Esophagus muscularis mucosa (tissue), 4 donors: Measurements from ENCODE around the gene TMEM174. TPM values are rescaled to one million over a fixed set of nuclear protein-coding genes. Genes with fewer than 3 reads are reported as not detected.

Experiments used
- DNase-seq: peaks from one replicate; pipeline ENCODE4 v3.0.0-alpha.2; 2017; ENCODE audit errors: extremely low spot score
- H3K27ac ChIP-seq, 4 donors: fragments of 200-600 bp; sonication (generic); replicated peaks in 1 of 4; 1 replicate in 3 of 4; 2 replicates in 1 of 4; pipeline ENCODE4 v1.5.1; 2016 to 2019; ENCODE audit warnings: mild to moderate bottlenecking in 1 of 4
- H3K27me3 ChIP-seq, 4 donors: fragments of 200-600 bp; sonication (generic); one replicate each; pipeline versions ENCODE4 v1.5.1 to v1.6.0; 2016 to 2019
- H3K36me3 ChIP-seq, 4 donors: fragments of 200-600 bp; sonication (generic); one replicate each; pipeline ENCODE4 v1.5.1; 2016 to 2019
- H3K4me1 ChIP-seq, 4 donors: fragments of 200-600 bp; sonication (generic); one replicate each; pipeline ENCODE4 v1.5.1; 2016 to 2019
- H3K4me3 ChIP-seq, 4 donors: fragments of 200-600 bp; sonication (generic); 1 replicate in 2 of 4; 2 replicates in 2 of 4; pipeline ENCODE4 v1.5.1; 2016 to 2019; ENCODE audit warnings: mild to moderate bottlenecking in 4 of 4, moderate library complexity in 1 of 4
- H3K9me3 ChIP-seq, 4 donors: fragments of 200-600 bp; sonication (generic); 1 replicate in 3 of 4; 2 replicates in 1 of 4; pipeline ENCODE4 v1.5.1; 2016 to 2019
- EP300 ChIP-seq: sonication (generic); formaldehyde crosslinking; IDR thresholded peaks from one replicate; pipeline ENCODE4 v1.6.1; 2017; ENCODE audit warnings: antibody characterized with exemption
- POLR2A ChIP-seq: fragments of 450-650 bp; IDR thresholded peaks from one replicate; pipeline ENCODE4 v1.6.1; 2017; ENCODE audit warnings: antibody characterized with exemption, moderate library complexity, mild to moderate bottlenecking, low read depth
- POLR2AphosphoS5 ChIP-seq, 2 donors: sonication (generic); formaldehyde crosslinking; IDR thresholded peaks; one replicate each; pipeline ENCODE4 v1.6.1; 2017; ENCODE audit warnings: antibody characterized with exemption in 2 of 2
- WGBS: methylation state at CpG from one replicate; pipeline ENCODE4 v1.1.5; 2018; 5-methylcytosine and 5-hydroxymethylcytosine counted together
- intact Hi-C: fragments of 100-400 bp; cut with DNase I; formaldehyde crosslinking; loops from one replicate; pipeline ENCODE4 v1.15.1; 2023
- total RNA-seq, 4 donors: library from RNA; depleted of rRNA; stranded (reverse); fragments of >200 nt; gene quantifications; one replicate each; pipeline versions ENCODE4 v1.1.0 to v1.2.1, GENCODE V29; 2016
- TF ChIP-seq, protein P1 (sequence below), 3 experiments: fragments of 200-600 bp in 2 of 3; fragments of 450-650 bp in 1 of 3; sonication (generic) in 2 of 3; IDR thresholded peaks; one replicate each; pipeline ENCODE4 v1.5.1; 2017 to 2019; ENCODE audit warnings: antibody characterized with exemption in 3 of 3, mild to moderate bottlenecking in 2 of 3, moderate library complexity in 1 of 3

Gene TMEM174
- total RNA-seq, 4 donors from 2014 or later, result not detected

GRCh38 chr5:73150876-73151275, 22.1 kb upstream of the TMEM174 start:
- no peaks in the 10 kb centered on the region for H3K4me1 ChIP-seq
- 78% methylated on average over 7 of the region's 7 CpGs for WGBS
- no peaks in the 10 kb centered on the region for H3K36me3 ChIP-seq
- no peak overlapping the region for H3K4me3 ChIP-seq
- no peak overlapping the region for H3K27ac ChIP-seq
- no peak for TF ChIP-seq EP300
- TF ChIP-seq POLR2A, result no peak
- no peak for TF ChIP-seq POLR2AphosphoS5 (IDR thresholded peaks at IDR 0.05)
- TF ChIP-seq, protein P1, sequence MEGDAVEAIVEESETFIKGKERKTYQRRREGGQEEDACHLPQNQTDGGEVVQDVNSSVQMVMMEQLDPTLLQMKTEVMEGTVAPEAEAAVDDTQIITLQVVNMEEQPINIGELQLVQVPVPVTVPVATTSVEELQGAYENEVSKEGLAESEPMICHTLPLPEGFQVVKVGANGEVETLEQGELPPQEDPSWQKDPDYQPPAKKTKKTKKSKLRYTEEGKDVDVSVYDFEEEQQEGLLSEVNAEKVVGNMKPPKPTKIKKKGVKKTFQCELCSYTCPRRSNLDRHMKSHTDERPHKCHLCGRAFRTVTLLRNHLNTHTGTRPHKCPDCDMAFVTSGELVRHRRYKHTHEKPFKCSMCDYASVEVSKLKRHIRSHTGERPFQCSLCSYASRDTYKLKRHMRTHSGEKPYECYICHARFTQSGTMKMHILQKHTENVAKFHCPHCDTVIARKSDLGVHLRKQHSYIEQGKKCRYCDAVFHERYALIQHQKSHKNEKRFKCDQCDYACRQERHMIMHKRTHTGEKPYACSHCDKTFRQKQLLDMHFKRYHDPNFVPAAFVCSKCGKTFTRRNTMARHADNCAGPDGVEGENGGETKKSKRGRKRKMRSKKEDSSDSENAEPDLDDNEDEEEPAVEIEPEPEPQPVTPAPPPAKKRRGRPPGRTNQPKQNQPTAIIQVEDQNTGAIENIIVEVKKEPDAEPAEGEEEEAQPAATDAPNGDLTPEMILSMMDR (IDR thresholded peaks at IDR 0.05), result no peak
- no peaks in the 10 kb centered on the region for H3K27me3 ChIP-seq
- DNase-seq, result no peak
- intact Hi-C loops, result no loop called here
- no peaks in the 10 kb centered on the region for H3K9me3 ChIP-seq

- intact Hi-C loops, result no loop called here
- no peak overlapping the region for H3K4me3 ChIP-seq
- H3K4me1 ChIP-seq, result no peaks in the 10 kb centered on the region
- TF ChIP-seq, protein P1 (IDR thresholded peaks at IDR 0.05), result no peak
- TF ChIP-seq POLR2AphosphoS5 (IDR thresholded peaks at IDR 0.05) (no peak), EP300 (no peak), POLR2A (no peak)
- no peaks in the 10 kb centered on the region for H3K36me3 ChIP-seq
- DNase-seq, result no peak
- no peaks in the 10 kb centered on the region for H3K27me3 ChIP-seq
- WGBS, result 65% methylated on average over 4 of the region's 5 CpGs
- H3K9me3 ChIP-seq, result no peaks in the 10 kb centered on the region
- no peak overlapping the region for H3K27ac ChIP-seq
These were observed 21.1 kb upstream of the TMEM174 start for GRCh38 chr5:73151766-73152410.

DNA sequence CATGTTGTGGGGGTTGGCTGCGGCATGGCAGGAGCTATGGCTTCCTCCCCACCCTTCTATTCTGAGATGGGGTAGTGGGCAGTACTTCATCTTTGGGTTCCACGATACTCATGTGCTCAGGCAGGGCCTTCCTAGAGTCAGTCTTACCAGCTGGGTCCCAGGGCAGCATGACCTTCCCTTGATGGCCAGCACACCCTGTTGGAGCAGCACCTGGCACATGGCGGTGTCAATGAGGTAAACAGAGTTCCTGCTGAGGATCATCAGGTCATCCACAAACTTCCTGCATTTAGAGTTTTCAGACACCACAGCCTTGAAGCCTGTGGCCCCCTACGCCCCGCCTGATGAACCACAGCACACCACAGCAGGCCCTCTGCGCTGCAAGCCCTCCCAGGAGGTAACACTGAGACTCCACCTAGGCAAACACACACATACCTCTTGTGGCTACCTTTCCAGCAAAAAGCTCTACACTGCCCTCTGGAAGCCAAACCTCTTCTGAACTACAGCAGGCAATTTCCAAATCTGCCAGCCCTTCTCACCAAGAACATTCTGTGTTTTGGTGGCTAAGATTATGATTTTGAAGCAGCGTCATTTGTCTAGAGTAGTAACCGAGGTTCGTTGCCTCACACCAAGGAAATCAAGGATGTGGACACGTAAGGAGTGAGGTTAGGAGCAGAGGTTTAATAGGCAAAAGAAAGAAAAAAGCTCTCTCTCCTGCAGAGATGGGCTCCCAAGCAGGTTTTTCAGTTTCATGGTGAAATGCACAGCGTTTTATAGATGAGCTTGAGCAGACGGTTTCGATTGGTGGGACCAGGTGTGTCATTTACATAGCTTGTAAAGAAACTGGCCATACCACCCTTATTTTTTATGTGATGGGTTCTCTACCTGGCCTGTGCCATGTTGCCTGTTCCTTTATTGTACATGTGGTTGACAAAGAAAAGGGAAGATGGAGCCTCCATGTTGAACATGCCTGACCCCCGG, 20.3 kb upstream of the TMEM174 start:
- no peaks in the 10 kb centered on the region for H3K36me3 ChIP-seq
- no peak overlapping the region for H3K27ac ChIP-seq
- H3K9me3 ChIP-seq, result no peaks in the 10 kb centered on the region
- H3K4me3 ChIP-seq, result no peak overlapping the region
- DNase-seq, result no peak
- no peak for TF ChIP-seq EP300
- no peak for TF ChIP-seq POLR2A
- TF ChIP-seq, protein P1 (IDR thresholded peaks at IDR 0.05), result no peak
- TF ChIP-seq POLR2AphosphoS5 (IDR thresholded peaks at IDR 0.05), result no peak
- intact Hi-C loops, result no loop called here
- 81% methylated on average over 9 of the region's 14 CpGs for WGBS
- no peaks in the 10 kb centered on the region for H3K4me1 ChIP-seq
- H3K27me3 ChIP-seq, result no peaks in the 10 kb centered on the region

GRCh38 chr5:73153513-73153912, 19.5 kb upstream of the TMEM174 start:
- Histone ChIP-seq H3K27ac (no peak overlapping the region), H3K4me1 (no peaks in the 10 kb centered on the region), H3K4me3 (no peak overlapping the region), H3K27me3 (no peaks in the 10 kb centered on the region), H3K9me3 (no peaks in the 10 kb centered on the region), H3K36me3 (no peaks in the 10 kb centered on the region)
- TF ChIP-seq, protein P1 (IDR thresholded peaks at IDR 0.05), result no peak
- TF ChIP-seq POLR2AphosphoS5 (IDR thresholded peaks at IDR 0.05) (no peak), POLR2A (no peak), EP300 (no peak)
- 70% methylated on average over 7 of the region's 7 CpGs for WGBS
- intact Hi-C loops, result no loop called here
- DNase-seq, result no peak
